KMS-11 (cell line): ENCODE measurements around the gene CNTNAP5.

Source experiments
- H2AFZ ChIP-seq: fragments of 200-600 bp; sonication (generic); 2 replicates; pipeline ENCODE4 v1.6.1; 2016; ENCODE audit warnings: antibody characterized with exemption, mixed run types, low read depth
- H3K27ac ChIP-seq: fragments of 200-600 bp; sonication (generic); 2 replicates; pipeline ENCODE4 v1.6.1; 2016; ENCODE audit warnings: mild to moderate bottlenecking, mixed run types
- H3K27me3 ChIP-seq: fragments of 200-600 bp; sonication (generic); 2 replicates; pipeline ENCODE4 v1.6.1; 2017; ENCODE audit warnings: mild to moderate bottlenecking, low read depth, mixed run types, moderate library complexity; ENCODE audit not compliant: insufficient read depth
- H3K36me3 ChIP-seq: fragments of 200-600 bp; sonication (generic); 2 replicates; pipeline ENCODE4 v1.6.1; 2017; ENCODE audit warnings: mild to moderate bottlenecking, mixed run types; ENCODE audit not compliant: insufficient read depth
- H3K4me1 ChIP-seq: fragments of 200-600 bp; sonication (generic); 2 replicates; pipeline ENCODE4 v1.6.1; 2016; ENCODE audit warnings: mild to moderate bottlenecking, low read depth, mixed run types; ENCODE audit not compliant: poor library complexity, severe bottlenecking
- H3K4me2 ChIP-seq: fragments of 200-600 bp; sonication (generic); 2 replicates; pipeline ENCODE4 v1.7.0; 2016; ENCODE audit warnings: mild to moderate bottlenecking, mixed run types
- H3K4me3 ChIP-seq: fragments of 200-600 bp; sonication (generic); IDR thresholded peaks from 2 replicates; pipeline ENCODE4 v1.6.1; 2017; ENCODE audit warnings: low read depth, low read length, mixed read lengths; ENCODE audit not compliant: insufficient read depth
- H3K79me2 ChIP-seq: fragments of 200-600 bp; sonication (generic); 2 replicates; pipeline ENCODE4 v1.6.1; 2016; ENCODE audit warnings: low read depth, mixed run types; ENCODE audit not compliant: insufficient read depth
- H3K9ac ChIP-seq: fragments of 200-600 bp; sonication (generic); 2 replicates; pipeline ENCODE4 v1.6.1; 2016; ENCODE audit warnings: mild to moderate bottlenecking, mixed run types
- H4K20me1 ChIP-seq: fragments of 200-600 bp; sonication (generic); 2 replicates; pipeline ENCODE4 v1.6.1; 2016; ENCODE audit warnings: mild to moderate bottlenecking, mixed run types; ENCODE audit not compliant: insufficient read depth
- CTCF ChIP-seq: fragments of 200-600 bp; sonication (generic); conservative IDR thresholded peaks from 2 replicates; pipeline ENCODE4 v1.6.1; 2017; ENCODE audit warnings: low read depth, mild to moderate bottlenecking, antibody characterized with exemption, low read length, moderate library complexity, mixed read lengths

The CNTNAP5 gene

GRCh38 chr2:124145982-124146381 lies 120.9 kb downstream of the CNTNAP5 start:
- Histone ChIP-seq H3K9ac (no peak overlapping the region), H3K36me3 (no peaks in the 10 kb centered on the region), H3K27me3 (no peaks in the 10 kb centered on the region), H4K20me1 (no peaks in the 10 kb centered on the region), H3K4me1 (no peaks in the 10 kb centered on the region), H3K27ac (no peak overlapping the region), H3K4me3 (no peak overlapping the region), H3K79me2 (no peaks in the 10 kb centered on the region), H3K4me2 (no peak overlapping the region), H2AFZ (no peak overlapping the region)
- no peak for TF ChIP-seq CTCF

GRCh38 chr2:124147552-124147951 lies 122.5 kb downstream of the CNTNAP5 start:
- Histone ChIP-seq H3K27me3 (no peaks in the 10 kb centered on the region), H4K20me1 (no peaks in the 10 kb centered on the region), H3K27ac (no peak overlapping the region), H3K4me2 (no peak overlapping the region), H3K79me2 (no peaks in the 10 kb centered on the region), H2AFZ (no peak overlapping the region), H3K4me3 (no peak overlapping the region), H3K36me3 (no peaks in the 10 kb centered on the region), H3K4me1 (no peaks in the 10 kb centered on the region), H3K9ac (no peak overlapping the region)
- TF ChIP-seq CTCF, result no peak

GRCh38 chr2:124149571-124149970 lies 124.5 kb downstream of the CNTNAP5 start:
- no peaks in the 10 kb centered on the region for H3K4me1 ChIP-seq
- no peak overlapping the region for H3K9ac ChIP-seq
- no peak overlapping the region for H3K27ac ChIP-seq
- TF ChIP-seq CTCF, result no peak
- H3K4me3 ChIP-seq, result no peak overlapping the region
- no peaks in the 10 kb centered on the region for H4K20me1 ChIP-seq
- no peak overlapping the region for H3K4me2 ChIP-seq
- H2AFZ ChIP-seq, result no peak overlapping the region
- no peaks in the 10 kb centered on the region for H3K27me3 ChIP-seq
- H3K36me3 ChIP-seq, result no peaks in the 10 kb centered on the region
- H3K79me2 ChIP-seq, result no peaks in the 10 kb centered on the region

- no peaks in the 10 kb centered on the region for H4K20me1 ChIP-seq
- H3K4me3 ChIP-seq, result no peak overlapping the region
- no peak overlapping the region for H3K4me2 ChIP-seq
- H3K27ac ChIP-seq, result no peak overlapping the region
- TF ChIP-seq CTCF, result no peak
- no peaks in the 10 kb centered on the region for H3K27me3 ChIP-seq
- no peaks in the 10 kb centered on the region for H3K79me2 ChIP-seq
- H3K4me1 ChIP-seq, result no peaks in the 10 kb centered on the region
- H2AFZ ChIP-seq, result no peak overlapping the region
- H3K9ac ChIP-seq, result no peak overlapping the region
- no peaks in the 10 kb centered on the region for H3K36me3 ChIP-seq
Measured at GRCh38 chr2:124151691-124152090, 126.6 kb downstream of the CNTNAP5 start.
